DLD1 (cell line): ENCODE measurements around the gene CAMK2A.

ENCODE experiments used
- in situ Hi-C: cut with HindIII; loops from 2 replicates; pipeline ENCODE4 v1.10.0; 2017; ENCODE audit warnings: low sequenced_read_pairs

The CAMK2A gene

GRCh38 chr5:150190503-150190979, 99.0 kb downstream of the CAMK2A start:
- in situ Hi-C loops, result no loop called here

DNA sequence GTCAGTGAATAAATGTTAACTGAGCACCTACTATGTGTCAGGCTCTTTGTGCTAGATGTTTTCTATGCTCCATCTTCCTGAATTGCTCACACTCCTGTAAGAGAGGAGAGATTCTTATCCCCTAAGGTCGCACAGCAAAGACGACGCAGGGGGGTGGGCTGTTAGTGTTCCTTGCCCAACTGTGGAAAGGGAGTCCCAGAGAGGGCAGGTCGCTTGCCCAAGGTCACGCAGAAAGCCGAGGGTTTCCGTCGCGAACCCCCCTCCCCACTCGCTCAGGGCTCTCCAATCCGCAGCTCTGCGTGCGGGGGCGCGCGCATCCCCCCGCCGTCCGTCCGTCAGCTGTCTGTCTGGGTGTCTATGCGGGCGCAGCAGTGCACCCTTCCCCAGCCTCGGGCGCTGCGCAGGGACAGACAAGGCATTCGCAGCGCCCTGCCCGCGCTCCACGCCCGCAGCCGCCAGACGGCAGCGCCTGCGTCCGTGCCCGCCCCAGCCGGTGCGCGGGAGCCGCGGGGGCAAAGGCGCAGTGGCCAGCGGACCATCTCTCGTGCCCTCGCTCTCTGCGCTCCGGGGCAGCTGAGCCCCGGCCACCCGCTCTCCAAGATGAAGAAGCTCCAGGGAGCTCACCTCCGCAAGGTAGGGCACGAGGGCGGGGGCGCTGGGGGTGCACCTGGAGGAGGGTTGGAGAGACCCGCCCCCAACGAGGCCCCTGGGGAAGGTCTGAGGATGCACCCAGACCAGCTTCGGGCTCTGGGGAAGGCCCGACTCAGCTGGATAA, 99.7 kb downstream of the CAMK2A start, which contains the start of gene SLC6A7:
TSS of gene SLC6A7 (plus strand) at position 335 of the 775 bp plus-strand sequence. CDS start at position 601, 266 bp downstream.
- in situ Hi-C loops, result no loop called here

DNA sequence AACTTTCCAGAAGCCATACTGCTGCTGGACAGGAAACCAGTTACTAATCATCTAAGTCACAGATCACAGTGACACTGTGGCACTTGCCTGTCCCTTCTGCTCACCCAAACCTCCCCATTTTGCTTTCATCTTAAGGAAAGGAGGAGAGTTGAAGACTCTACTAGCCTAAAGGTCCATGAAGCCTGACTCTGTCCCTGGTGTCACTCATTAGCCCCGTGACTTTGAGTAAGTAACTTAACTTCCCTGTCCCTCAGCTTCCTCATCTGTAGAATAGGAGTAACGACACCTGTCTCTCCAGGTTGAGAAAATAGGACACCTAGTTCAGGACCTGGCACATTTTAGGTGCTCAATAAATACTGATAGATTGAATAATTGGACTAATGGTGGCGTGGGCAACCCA, 100.2 kb downstream of the CAMK2A start:
- in situ Hi-C loops, result no loop called here

DNA sequence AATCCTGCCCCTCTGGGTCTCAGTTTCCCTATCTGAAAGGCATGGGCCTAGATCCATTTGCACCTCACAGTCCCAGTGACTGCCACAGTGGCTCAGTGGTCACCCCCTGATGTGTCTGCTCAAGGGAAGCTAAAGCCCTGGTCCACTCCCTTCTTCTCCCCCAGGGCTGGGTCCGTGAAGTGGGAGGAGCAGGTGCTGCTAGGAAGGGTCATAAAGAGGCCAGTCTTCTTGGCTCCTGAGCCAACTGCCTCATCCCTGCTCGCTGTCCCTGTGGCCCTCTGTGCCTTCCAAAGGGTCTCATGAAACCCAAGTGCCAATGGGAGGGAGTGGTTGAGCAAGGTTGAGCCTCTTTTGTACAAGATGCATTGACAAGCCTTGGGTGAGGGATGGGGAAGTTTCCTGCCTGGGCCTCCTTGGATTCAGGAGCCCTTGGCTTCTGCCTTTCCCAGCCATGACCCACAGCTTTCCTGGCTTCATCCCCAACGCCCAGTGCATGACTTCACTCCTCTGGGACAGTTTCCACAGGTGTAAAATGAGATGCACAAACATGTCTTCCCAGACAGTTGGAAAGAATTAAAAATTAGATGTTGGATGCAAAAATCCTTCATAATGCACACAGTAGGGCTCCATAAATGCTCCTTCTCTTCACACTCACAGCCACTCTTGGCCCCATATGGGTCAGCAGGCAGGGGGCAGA, 101.3 kb downstream of the CAMK2A start:
- in situ Hi-C loops, result no loop called here

- in situ Hi-C loops, result no loop called here
These were observed 102.7 kb downstream of the CAMK2A start for GRCh38 chr5:150186897-150187296.

- in situ Hi-C loops, result no loop called here
These were observed 103.4 kb downstream of the CAMK2A start for GRCh38 chr5:150186137-150186536.

DNA sequence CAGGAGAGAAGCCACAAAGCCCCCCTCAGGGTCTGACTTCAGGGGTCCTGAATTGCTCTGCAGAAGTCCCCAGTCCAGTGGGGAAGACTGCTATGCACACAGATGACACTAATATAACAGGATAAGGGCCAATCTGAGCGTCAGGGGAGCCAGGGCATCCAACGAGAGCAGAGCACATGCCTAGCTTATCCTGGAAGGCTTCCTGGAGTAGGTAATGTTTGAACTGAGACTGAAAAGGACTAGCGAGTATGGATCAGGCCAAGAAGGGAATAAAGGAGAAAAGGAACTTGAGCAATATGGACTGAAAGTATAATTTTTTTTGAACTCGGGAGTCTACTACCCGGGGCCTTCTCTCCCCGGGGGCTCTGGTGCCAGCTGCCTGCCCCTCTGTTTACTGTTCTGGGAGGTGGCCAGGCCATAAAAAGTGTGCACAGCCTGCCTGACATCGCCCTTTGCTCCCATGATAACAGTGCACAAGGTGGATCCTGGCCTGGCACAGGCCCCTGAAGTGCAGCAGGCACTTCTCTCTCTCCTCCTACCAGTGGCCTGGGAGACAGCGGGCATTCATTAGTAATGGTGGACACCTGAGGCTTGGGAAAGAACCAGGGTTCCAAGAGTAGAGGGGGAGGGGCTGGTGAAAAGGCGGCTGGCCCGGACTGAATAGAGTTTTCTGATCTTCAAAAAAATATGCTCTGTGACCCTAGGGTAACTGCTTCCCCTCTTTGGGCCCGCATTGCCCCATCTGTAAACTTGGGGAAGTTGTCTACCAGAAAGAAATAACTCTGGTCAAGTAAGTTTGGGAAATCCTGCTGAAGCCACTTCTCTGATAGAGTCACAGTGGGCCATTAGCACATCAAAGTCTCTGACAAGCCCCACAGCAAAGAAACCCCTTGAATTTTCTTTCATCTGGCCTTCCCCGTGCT, 104.3 kb downstream of the CAMK2A start:
- in situ Hi-C loops, result no loop called here

DNA sequence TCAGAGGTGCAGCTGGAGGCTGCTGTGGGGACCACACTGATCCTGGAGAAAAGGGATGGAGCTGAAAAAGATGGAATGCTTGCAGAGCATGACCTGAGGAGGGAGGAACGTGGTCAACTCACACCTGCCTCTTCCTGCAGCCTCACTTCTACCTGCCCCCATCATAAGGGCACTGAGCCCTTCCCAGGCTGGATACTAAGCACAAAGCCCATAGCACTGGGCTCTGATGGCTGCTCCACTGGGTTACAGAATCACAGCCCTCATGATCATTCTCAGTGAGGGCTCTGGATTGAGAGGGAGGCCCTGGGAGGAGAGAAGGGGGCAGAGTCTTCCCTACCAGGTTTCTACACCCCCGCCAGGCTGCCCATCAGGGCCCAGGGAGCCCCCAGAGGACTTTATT, 105.6 kb downstream of the CAMK2A start:
- in situ Hi-C loops, result no loop called here

GRCh38 chr5:150183436-150183835, 106.1 kb downstream of the CAMK2A start:
- in situ Hi-C loops, result no loop called here

DNA sequence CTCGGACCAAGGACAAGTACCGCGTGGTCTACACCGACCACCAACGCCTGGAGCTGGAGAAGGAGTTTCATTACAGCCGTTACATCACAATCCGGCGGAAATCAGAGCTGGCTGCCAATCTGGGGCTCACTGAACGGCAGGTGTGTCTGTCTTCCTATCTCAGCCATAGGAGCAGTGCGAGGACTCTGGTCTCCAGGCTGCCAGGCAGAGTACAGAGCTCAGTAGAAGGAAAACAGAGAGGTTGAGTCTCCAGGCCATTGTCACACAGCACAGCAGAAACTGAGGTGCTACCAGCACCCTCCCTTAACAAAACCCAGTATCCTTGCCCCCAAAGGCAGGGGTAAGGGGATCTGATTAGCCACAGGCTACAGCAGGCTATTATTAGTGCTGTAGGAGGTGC, 106.8 kb downstream of the CAMK2A start:
- in situ Hi-C loops, result no loop called here

DNA sequence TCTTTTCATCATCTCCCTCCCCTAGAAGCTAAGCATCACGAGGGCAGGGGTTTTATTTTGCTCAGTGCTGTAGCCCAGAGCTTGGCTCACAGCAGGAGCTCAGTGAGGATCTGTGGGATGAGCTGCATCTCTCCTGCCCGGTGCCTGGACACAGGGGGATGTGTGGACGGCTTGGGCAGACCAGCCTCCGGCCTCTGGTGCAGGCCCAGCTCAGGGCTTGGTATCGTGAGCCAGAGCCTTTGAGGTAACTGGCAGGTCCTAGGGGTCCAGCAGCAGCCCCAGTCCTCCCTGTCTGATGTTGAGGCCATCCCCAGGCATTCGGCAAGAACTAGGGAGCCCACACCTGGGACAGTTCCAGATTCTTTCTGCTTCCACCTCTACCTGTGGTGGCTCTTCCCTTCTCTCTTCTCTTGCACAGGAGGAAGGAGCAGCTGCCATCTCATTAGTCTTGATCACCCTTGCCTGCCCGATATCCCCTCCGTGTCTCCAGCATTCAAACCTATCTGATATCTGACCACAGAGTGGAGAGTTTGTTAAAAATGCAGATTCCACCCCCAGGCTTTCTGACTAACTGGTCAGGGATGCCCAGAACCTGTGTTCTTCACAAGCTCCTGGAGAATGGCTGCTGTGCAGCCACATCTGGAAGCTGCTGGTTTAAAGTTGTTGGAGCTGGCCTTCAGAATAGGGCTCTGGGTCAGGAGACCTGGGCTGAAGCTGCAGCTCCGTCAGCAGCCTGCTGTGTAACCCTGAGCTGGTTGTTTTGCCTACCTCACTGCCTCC, 107.6 kb downstream of the CAMK2A start:
- in situ Hi-C loops, result no loop called here

GRCh38 chr5:150181027-150181426, 108.5 kb downstream of the CAMK2A start:
- in situ Hi-C loops, result no loop called here

GRCh38 chr5:150180241-150181026, 109.1 kb downstream of the CAMK2A start:
- in situ Hi-C loops, result no loop called here

DNA sequence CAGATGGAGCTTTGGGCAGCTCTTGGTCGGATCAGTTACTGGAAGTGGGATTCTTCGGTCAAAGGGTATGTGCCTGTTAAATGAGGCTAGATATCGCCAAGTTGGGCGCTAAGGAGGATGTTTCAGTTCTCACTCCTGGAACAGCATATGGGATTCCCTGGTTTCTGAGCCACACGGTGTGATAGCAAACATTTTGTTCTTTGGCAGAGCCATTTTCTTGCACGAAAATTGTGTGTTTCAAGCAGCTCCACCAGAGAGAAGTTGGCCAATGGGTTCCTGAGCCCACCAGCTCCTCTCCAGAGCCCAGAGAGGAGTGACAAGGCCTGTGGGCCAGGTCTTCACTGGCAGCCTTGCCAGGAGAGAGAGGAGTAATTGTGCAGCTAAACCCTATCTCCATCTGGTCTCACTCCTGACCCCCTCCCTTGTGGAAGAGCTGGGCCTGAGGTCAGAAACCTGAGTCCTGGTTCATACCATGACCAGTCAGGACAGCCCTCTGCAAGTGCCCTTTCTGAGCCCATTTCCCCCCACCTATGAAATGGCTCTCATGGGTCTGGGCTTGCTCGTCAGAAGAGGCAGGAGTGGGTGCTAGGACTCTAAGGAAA, 110.5 kb downstream of the CAMK2A start:
- in situ Hi-C loops, result no loop called here

- in situ Hi-C loops, result no loop called here
These were observed 111.3 kb downstream of the CAMK2A start for GRCh38 chr5:150178262-150178661.

GRCh38 chr5:150177721-150178120, 111.9 kb downstream of the CAMK2A start:
- in situ Hi-C loops, result no loop called here

- in situ Hi-C loops, result no loop called here
These were observed 112.7 kb downstream of the CAMK2A start for GRCh38 chr5:150176745-150177477.

DNA sequence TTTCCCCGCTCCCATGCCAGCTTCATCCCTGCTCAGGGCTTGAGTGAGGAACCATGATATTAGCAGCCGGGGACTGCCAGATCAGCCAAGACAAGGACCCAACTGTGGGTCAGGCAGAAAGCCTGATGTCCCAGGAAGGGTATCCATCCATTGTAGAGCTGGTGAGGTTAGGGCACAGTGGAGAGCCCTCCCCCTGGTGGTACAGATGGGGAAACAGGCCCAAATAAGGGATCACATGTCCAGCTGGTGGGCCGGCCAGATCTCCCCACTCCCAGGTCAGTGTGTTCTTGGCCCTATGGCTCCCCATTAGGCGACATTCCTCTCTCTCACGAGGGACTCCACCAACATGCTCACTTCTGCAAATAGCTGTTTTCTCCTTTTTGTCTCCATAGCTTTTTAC, 114.0 kb downstream of the CAMK2A start:
- in situ Hi-C loops, result no loop called here
